Activated CD4-positive, alpha-beta T cell treated with anti-CD3 and anti-CD28 coated beads for 24 hours (primary cell): ENCODE results near the gene MBL2.

Experiments
- DNase-seq, 2 donors: peaks; one replicate each; pipeline ENCODE4 v3.0.0-alpha.2; 2020; ENCODE audit warnings: low read depth in 2 of 2

MBL2 gene

GRCh38 chr10:52740155-52740549 lies 32.4 kb downstream of the MBL2 start:
- no peak for DNase-seq

- no peak for DNase-seq
Measured at GRCh38 chr10:52739380-52740154, 33.0 kb downstream of the MBL2 start.

GRCh38 chr10:52738951-52739350 lies 33.6 kb downstream of the MBL2 start:
- DNase-seq, result no peak

GRCh38 chr10:52729271-52730104 lies 43.1 kb downstream of the MBL2 start:
- DNase-seq, result no peak

GRCh38 chr10:52720018-52720417 lies 52.6 kb downstream of the MBL2 start:
- no peak for DNase-seq
